ENCODE measurements around the gene PLXNB2.

The PLXNB2 gene

GRCh38 chr22:50302564-50302963, 4.9 kb downstream of the PLXNB2 start:
- no peak for DNase-seq (ENCODE audit: low read depth, low spot score)
- in situ Hi-C loops (cut with HindIII; ENCODE audit: low sequenced_read_pairs), result no loop called here
- no peak for TF ChIP-seq CTCF (IDR thresholded peaks at IDR 0.05; ENCODE audit: low read depth, low read length)
- no peak overlapping the region for H3K4me3 ChIP-seq (ENCODE audit: low read depth, low read length)

GRCh38 chr22:50302041-50302541, 5.4 kb downstream of the PLXNB2 start:
- no peak for DNase-seq (ENCODE audit: low read depth, low spot score)
- H3K4me3 ChIP-seq (ENCODE audit: low read depth, low read length), result no peak overlapping the region
- TF ChIP-seq CTCF (IDR thresholded peaks at IDR 0.05; ENCODE audit: low read depth, low read length), result no peak
- in situ Hi-C loops (cut with HindIII; ENCODE audit: low sequenced_read_pairs), result no loop called here

- no peak for DNase-seq (ENCODE audit: low read depth, low spot score)
- in situ Hi-C loops (cut with HindIII; ENCODE audit: low sequenced_read_pairs), result no loop called here
- H3K4me3 ChIP-seq (ENCODE audit: low read depth, low read length), result no peak overlapping the region
- no peak for TF ChIP-seq CTCF (IDR thresholded peaks at IDR 0.05; ENCODE audit: low read depth, low read length)
Observed at GRCh38 chr22:50301581-50301991, 5.9 kb downstream of the PLXNB2 start.

- no peak for DNase-seq (ENCODE audit: low read depth, low spot score)
- H3K4me3 ChIP-seq (ENCODE audit: low read depth, low read length), result no peak overlapping the region
- no peak for TF ChIP-seq CTCF (IDR thresholded peaks at IDR 0.05; ENCODE audit: low read depth, low read length)
- in situ Hi-C loops (cut with HindIII; ENCODE audit: low sequenced_read_pairs), result no loop called here
Observed at GRCh38 chr22:50300620-50301257, 6.7 kb downstream of the PLXNB2 start.

GRCh38 chr22:50299785-50300619, 7.4 kb downstream of the PLXNB2 start:
- in situ Hi-C loops (cut with HindIII; ENCODE audit: low sequenced_read_pairs), result no loop called here
- no peak for TF ChIP-seq CTCF (IDR thresholded peaks at IDR 0.05; ENCODE audit: low read depth, low read length)
- no peak for DNase-seq (ENCODE audit: low read depth, low spot score)
- no peak overlapping the region for H3K4me3 ChIP-seq (ENCODE audit: low read depth, low read length)

GRCh38 chr22:50298937-50299784, 8.3 kb downstream of the PLXNB2 start:
- in situ Hi-C loops (cut with HindIII; ENCODE audit: low sequenced_read_pairs), result no loop called here
- no peak overlapping the region for H3K4me3 ChIP-seq (ENCODE audit: low read depth, low read length)
- no peak for DNase-seq (ENCODE audit: low read depth, low spot score)
- TF ChIP-seq CTCF (IDR thresholded peaks at IDR 0.05; ENCODE audit: low read depth, low read length), result no peak
